ENCODE measurements around the gene ALKBH5. TPM values are rescaled to one million over a fixed set of nuclear protein-coding genes. Genes with fewer than 3 reads are reported as not detected.

The ALKBH5 gene
- total RNA-seq, 4 donors from 2014 or later = 188 to 271 (median 224) TPM

GRCh38 chr17:18247613-18248001, 64.0 kb downstream of the ALKBH5 start:
- Histone ChIP-seq H3K27me3 (no peaks in the 10 kb centered on the region), H3K9me3 (no peaks in the 10 kb centered on the region), H3K27ac (peak overlapping the region in 3 of 4 donors; percentile 45 to 65 (median 62)), H3K4me3 (no peak overlapping the region), H3K4me1 (peaks cover 5 to 8% of the 10 kb centered on the region in 2 donors), H3K36me3 (peaks cover 0 to 89% of the 10 kb centered on the region in 2 donors)
- TF ChIP-seq CTCF (IDR thresholded peaks at IDR 0.05 in 4 of 5, conservative IDR thresholded peaks at IDR 0.05 in 1 of 5) = no peak
- TF ChIP-seq POLR2A (IDR thresholded peaks at IDR 0.05) = no peak
- ATAC-seq (peak; percentile 28 to 37), DNase-seq (peak in 1 of 2 donors; percentile 61)
- intact Hi-C loops (cut with DNase I; ENCODE audit: low total_unique reads) (loop anchor here (1.0 kb wide), 1 partner anchor 67 kb away; the partner anchor contains the start of gene TOP3A), in situ Hi-C loops (cut with MboI; ENCODE audit: low sequenced_read_pairs in 4 of 4) (no loop called here)

- ATAC-seq (peak; percentile 71 to 77), DNase-seq (peak; percentile 37 to 62)
- H3K27ac ChIP-seq = peak overlapping the region; percentile 37 to 65 (median 54)
- H3K9me3 ChIP-seq = no peaks in the 10 kb centered on the region
- no peaks in the 10 kb centered on the region for H3K27me3 ChIP-seq
- no peak for TF ChIP-seq POLR2A (IDR thresholded peaks at IDR 0.05)
- TF ChIP-seq CTCF (IDR thresholded peaks at IDR 0.05 in 4 of 5, conservative IDR thresholded peaks at IDR 0.05 in 1 of 5) = peak; percentile 53 to 68 (median 60)
- intact Hi-C loops (cut with DNase I; ENCODE audit: low total_unique reads) = loop anchor here (1.0 kb wide), 1 partner anchor 66 kb away; the partner anchor contains the start of gene TOP3A
- H3K4me1 ChIP-seq = peaks cover 5 to 8% of the 10 kb centered on the region in 2 donors
- in situ Hi-C loops (cut with MboI; ENCODE audit: low sequenced_read_pairs in 4 of 4) = no loop called here
- H3K36me3 ChIP-seq = peaks cover 0 to 96% of the 10 kb centered on the region in 2 donors
- no peak overlapping the region for H3K4me3 ChIP-seq
Observed at GRCh38 chr17:18248300-18248731, 64.7 kb downstream of the ALKBH5 start.

GRCh38 chr17:18248811-18249210, 65.2 kb downstream of the ALKBH5 start:
- Histone ChIP-seq H3K27ac (peak overlapping the region; percentile 37 to 65 (median 54)), H3K36me3 (peaks cover 0 to 96% of the 10 kb centered on the region in 2 donors), H3K4me1 (peaks cover 5 to 8% of the 10 kb centered on the region in 2 donors), H3K9me3 (no peaks in the 10 kb centered on the region), H3K4me3 (no peak overlapping the region), H3K27me3 (no peaks in the 10 kb centered on the region)
- DNase-seq (no peak), ATAC-seq (no peak)
- in situ Hi-C loops (cut with MboI; ENCODE audit: low sequenced_read_pairs in 4 of 4) = no loop called here
- intact Hi-C loops (cut with DNase I; ENCODE audit: low total_unique reads) = loop anchor here (1.0 kb wide), 1 partner anchor 65 kb away; the partner anchor contains the start of gene TOP3A
- TF ChIP-seq POLR2A (IDR thresholded peaks at IDR 0.05) (no peak), CTCF (IDR thresholded peaks at IDR 0.05 in 4 of 5, conservative IDR thresholded peaks at IDR 0.05 in 1 of 5) (no peak)

GRCh38 chr17:18250259-18250658, 66.6 kb downstream of the ALKBH5 start:
- DNase-seq (no peak), ATAC-seq (no peak)
- TF ChIP-seq POLR2A (IDR thresholded peaks at IDR 0.05) = no peak
- no peak for TF ChIP-seq CTCF (IDR thresholded peaks at IDR 0.05 in 4 of 5, conservative IDR thresholded peaks at IDR 0.05 in 1 of 5)
- Histone ChIP-seq H3K27ac (no peak overlapping the region), H3K4me1 (peaks cover 8 to 11% of the 10 kb centered on the region in 2 donors), H3K27me3 (no peaks in the 10 kb centered on the region), H3K4me3 (no peak overlapping the region), H3K9me3 (no peaks in the 10 kb centered on the region), H3K36me3 (peaks cover 0 to 96% of the 10 kb centered on the region in 2 donors)
- in situ Hi-C loops (cut with MboI; ENCODE audit: low sequenced_read_pairs in 4 of 4) (no loop called here), intact Hi-C loops (cut with DNase I; ENCODE audit: low total_unique reads) (no loop called here)
